HepG2 (cell line): ENCODE results near the gene IRF5. TPM values are rescaled to one million over a fixed set of nuclear protein-coding genes. Genes with fewer than 3 reads are reported as not detected.
A peak's percentile ranks its signal among the peaks of the same experiment; 100 is the strongest.

Experiments used
- BCL3 ChIP-seq: sonication (generic); formaldehyde crosslinking; IDR thresholded peaks from 2 replicates; pipeline ENCODE4 v1.5.1; 2020; ENCODE audit warnings: mild to moderate bottlenecking, missing genetic modification reagents, moderate library complexity
- CHD4 ChIP-seq: fragments of 200-600 bp; sonication (generic); IDR thresholded peaks from 2 replicates; pipeline ENCODE4 v1.7.0; 2017; ENCODE audit warnings: mild to moderate bottlenecking, low read length, borderline replicate concordance
- GLMP ChIP-seq: sonication (generic); formaldehyde crosslinking; IDR thresholded peaks from 2 replicates; pipeline ENCODE4 v1.9.0; 2021; ENCODE audit warnings: missing genetic modification reagents, mild to moderate bottlenecking, borderline replicate concordance
- HMGA1 ChIP-seq: sonication (generic); formaldehyde crosslinking; conservative IDR thresholded peaks from 2 replicates; pipeline ENCODE4 v1.4.0; 2020; ENCODE audit warnings: missing genetic modification reagents
- NCOR1 ChIP-seq: fragments of 200-600 bp; sonication (generic); IDR thresholded peaks from 2 replicates; pipeline ENCODE4 v1.7.0; 2017; ENCODE audit warnings: antibody characterized with exemption, low read length, borderline replicate concordance
- NFYC ChIP-seq: IDR thresholded peaks from 2 replicates; pipeline ENCODE4 v1.6.1; 2016; ENCODE audit warnings: missing genetic modification reagents, missing compliant biosample characterization
- SMAD1 ChIP-seq: sonication (generic); formaldehyde crosslinking; IDR thresholded peaks from 2 replicates; pipeline ENCODE4 v1.4.0; 2020; ENCODE audit warnings: missing genetic modification reagents, low read depth, mild to moderate bottlenecking, borderline replicate concordance
- U2AF1 ChIP-seq: fragments of 200-400 bp; formaldehyde crosslinking; optimal IDR thresholded peaks from 2 replicates; pipeline ENCODE3; 2017; ENCODE audit warnings: mild to moderate bottlenecking, low read depth, low read length
- WIZ ChIP-seq: sonication (generic); formaldehyde crosslinking; IDR thresholded peaks from 2 replicates; pipeline ENCODE4 v1.5.1; 2020; ENCODE audit warnings: mild to moderate bottlenecking, missing genetic modification reagents
- YEATS4 ChIP-seq: sonication (generic); formaldehyde crosslinking; IDR thresholded peaks from 2 replicates; pipeline ENCODE4 v1.4.0; 2020; ENCODE audit warnings: missing genetic modification reagents, borderline replicate concordance
- ZBTB3 ChIP-seq: sonication (generic); formaldehyde crosslinking; IDR thresholded peaks from 2 replicates; pipeline ENCODE4 v1.4.0; 2020; ENCODE audit warnings: low read depth, mild to moderate bottlenecking, moderate library complexity, missing genetic modification reagents, borderline replicate concordance
- ZGPAT ChIP-seq: IDR thresholded peaks from 2 replicates; pipeline ENCODE4 v1.6.1; 2016; ENCODE audit warnings: mild to moderate bottlenecking
- ZNF574 ChIP-seq: sonication (generic); formaldehyde crosslinking; IDR thresholded peaks from 2 replicates; pipeline ENCODE4 v1.4.0; 2020; ENCODE audit warnings: missing genetic modification reagents
- ZNF784 ChIP-seq: sonication (generic); formaldehyde crosslinking; IDR thresholded peaks from 2 replicates; pipeline ENCODE4 v1.5.1; 2020; ENCODE audit warnings: missing genetic modification reagents, mild to moderate bottlenecking, borderline replicate concordance
- ZNF850 ChIP-seq: sonication (generic); formaldehyde crosslinking; conservative IDR thresholded peaks from 2 replicates; pipeline ENCODE4 v1.9.0; 2021; ENCODE audit warnings: mild to moderate bottlenecking, missing genetic modification reagents
- polyA plus RNA-seq, 8 experiments: library from polyadenylated mRNA; depleted of rRNA in 3 of 8; stranded (reverse) in 7 of 8; unstranded in 1 of 8; fragments of >200 nt; fragmentation: Illumina TruSeq in 4 of 8; extraction: Trizol in 4 of 8; gene quantifications; 2 replicates each; pipeline versions ENCODE4 v1.2.1 to v1.2.3, GENCODE V29; 2011 to 2016; ENCODE audit warnings: low read depth in 4 of 8, missing spikeins in 1 of 8, mixed read lengths in 1 of 8; ENCODE audit not compliant: insufficient read depth in 1 of 8
- total RNA-seq, 5 experiments: library from RNA; depleted of rRNA; stranded (reverse); fragments of >200 nt; fragmentation: Illumina TruSeq; extraction: Trizol; gene quantifications; 2 replicates each; pipeline ENCODE4 v1.2.3, GENCODE V29; 2016; ENCODE audit warnings: low read depth in 1 of 5
- TF ChIP-seq, protein P1 (sequence below): sonication (generic); formaldehyde crosslinking; IDR thresholded peaks from 2 replicates; pipeline ENCODE4 v1.8.0; 2022; ENCODE audit warnings: mild to moderate bottlenecking, missing genetic modification reagents
- TF ChIP-seq, protein P2 (sequence below): sonication (generic); formaldehyde crosslinking; IDR thresholded peaks from 2 replicates; pipeline ENCODE4 v1.4.0; 2020; ENCODE audit warnings: missing genetic modification reagents

IRF5 gene
- total and polyA plus RNA-seq, 2 of the 13 experiments (the other 11 are each of a cell fraction or from before 2014, with no cell fraction given): 2.0 to 2.9 TPM

GRCh38 chr7:128937647-128938543, at the start of gene IRF5 (continued):
- TF ChIP-seq GLMP (CRISPR knock-in tag): no peak
- TF ChIP-seq ZNF784 (CRISPR knock-in tag): no peak
- no peak for TF ChIP-seq ZBTB3 (CRISPR knock-in tag)
- no peak for TF ChIP-seq HMGA1 (CRISPR knock-in tag)
- TF ChIP-seq ZGPAT (CRISPR knock-in tag): no peak; the same call in 1 of the 2 replicates
- no peak for TF ChIP-seq CHD4
- TF ChIP-seq BCL3 (CRISPR knock-in tag): no peak
- no peak for TF ChIP-seq ZNF850 (CRISPR knock-in tag)
- no peak; the same call in 1 of the 2 replicates for TF ChIP-seq ZNF574
- TF ChIP-seq U2AF1: no peak
- TF ChIP-seq NFYC (CRISPR knock-in tag): no peak
- no peak for TF ChIP-seq NCOR1
- TF ChIP-seq, protein P1, sequence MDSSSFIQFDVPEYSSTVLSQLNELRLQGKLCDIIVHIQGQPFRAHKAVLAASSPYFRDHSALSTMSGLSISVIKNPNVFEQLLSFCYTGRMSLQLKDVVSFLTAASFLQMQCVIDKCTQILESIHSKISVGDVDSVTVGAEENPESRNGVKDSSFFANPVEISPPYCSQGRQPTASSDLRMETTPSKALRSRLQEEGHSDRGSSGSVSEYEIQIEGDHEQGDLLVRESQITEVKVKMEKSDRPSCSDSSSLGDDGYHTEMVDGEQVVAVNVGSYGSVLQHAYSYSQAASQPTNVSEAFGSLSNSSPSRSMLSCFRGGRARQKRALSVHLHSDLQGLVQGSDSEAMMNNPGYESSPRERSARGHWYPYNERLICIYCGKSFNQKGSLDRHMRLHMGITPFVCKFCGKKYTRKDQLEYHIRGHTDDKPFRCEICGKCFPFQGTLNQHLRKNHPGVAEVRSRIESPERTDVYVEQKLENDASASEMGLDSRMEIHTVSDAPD: no peak
- TF ChIP-seq, protein P2, sequence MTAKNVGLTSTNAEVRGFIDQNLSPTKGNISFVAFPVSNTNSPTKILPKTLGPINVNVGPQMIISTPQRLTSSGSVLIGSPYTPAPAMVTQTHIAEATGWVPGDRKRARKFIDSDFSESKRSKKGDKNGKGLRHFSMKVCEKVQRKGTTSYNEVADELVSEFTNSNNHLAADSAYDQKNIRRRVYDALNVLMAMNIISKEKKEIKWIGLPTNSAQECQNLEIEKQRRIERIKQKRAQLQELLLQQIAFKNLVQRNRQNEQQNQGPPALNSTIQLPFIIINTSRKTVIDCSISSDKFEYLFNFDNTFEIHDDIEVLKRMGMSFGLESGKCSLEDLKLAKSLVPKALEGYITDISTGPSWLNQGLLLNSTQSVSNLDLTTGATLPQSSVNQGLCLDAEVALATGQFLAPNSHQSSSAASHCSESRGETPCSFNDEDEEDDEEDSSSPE (CRISPR knock-in tag): no peak
- TF ChIP-seq SMAD1 (CRISPR knock-in tag): 0 out of 2 replicates have a peak, but pooled peaks have one; percentile 61
- no peak for TF ChIP-seq YEATS4 (CRISPR knock-in tag)
- TF ChIP-seq WIZ (CRISPR knock-in tag): no peak
